Spleen (tissue), 7 donors: ENCODE data around the gene BCL10.

Experiments
- CTCF ChIP-seq, 11 experiments: fragments of 200-600 bp in 7 of 11; fragments of 450-650 bp in 4 of 11; sonication (generic) in 4 of 11; IDR thresholded peaks in 8 of 11; conservative IDR thresholded peaks in 3 of 11; 1 replicate in 7 of 11; 2 replicates in 4 of 11; pipeline versions ENCODE4 v1.4.0 to v1.8.0; 2016 to 2021; ENCODE audit warnings: antibody characterized with exemption in 11 of 11, inconsistent platforms in 4 of 11, mild to moderate bottlenecking in 1 of 11
- POLR2A ChIP-seq, 3 donors: fragments of 450-650 bp; IDR thresholded peaks; one replicate each; pipeline ENCODE4 v1.5.1; 2017; ENCODE audit warnings: antibody characterized with exemption in 3 of 3, mild to moderate bottlenecking in 1 of 3
- POLR2AphosphoS5 ChIP-seq, 3 donors: sonication (generic); formaldehyde crosslinking; IDR thresholded peaks; one replicate each; pipeline ENCODE4 v1.5.1; 2017; ENCODE audit warnings: antibody characterized with exemption in 3 of 3
- donor health status: DM: no; HTN: no; CAD: no; lungs with moderate emphysema.
- donor health status: DM: no; HTN: no; CAD: no.
- donor health status: DM: no; HTN: no; CAD: no.

DNA sequence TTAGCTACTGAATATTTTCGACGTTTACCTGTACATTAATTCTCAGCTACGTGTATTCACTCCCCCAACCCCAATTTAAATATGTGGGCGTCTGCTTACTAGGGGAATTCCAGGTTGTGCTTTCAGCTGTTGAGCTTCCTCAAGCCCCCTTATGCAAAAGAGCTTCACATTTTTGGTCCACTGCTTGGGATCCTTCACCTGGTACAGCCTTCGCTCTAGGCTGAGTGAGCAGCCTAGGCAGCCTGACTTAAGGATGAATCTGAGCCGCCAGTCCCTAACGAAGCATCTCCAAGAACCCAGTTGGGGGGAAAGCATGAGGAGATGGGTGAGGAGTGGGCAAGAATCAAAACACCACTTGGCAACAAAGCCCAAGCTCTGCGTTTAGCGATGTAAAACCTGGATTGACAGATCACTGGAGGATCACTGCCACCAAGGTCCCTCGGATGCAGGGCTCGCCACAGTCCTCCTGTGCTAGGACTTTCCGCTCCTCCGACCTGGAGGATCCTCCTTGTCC lies 674 bp downstream of the BCL10 start:
- TF ChIP-seq POLR2A (IDR thresholded peaks at IDR 0.05), result no peak
- no peak for TF ChIP-seq CTCF (IDR thresholded peaks at IDR 0.05 in 8 of 11, conservative IDR thresholded peaks at IDR 0.05 in 3 of 11)
- peak in 1 of 3 donors; percentile 11 for TF ChIP-seq POLR2AphosphoS5 (IDR thresholded peaks at IDR 0.05)
